SK-N-MC (cell line): Measurements from ENCODE around the gene CCDC50.

Experiments used
- DNase-seq: peaks from one replicate; pipeline ENCODE4 v3.0.0-alpha.2; 2011; ENCODE audit warnings: low read depth, low spot score
- H3K27ac ChIP-seq: fragments of 200-600 bp; sonication (generic); 2 replicates; pipeline ENCODE4 v1.5.1; 2016; ENCODE audit warnings: mixed run types
- H3K36me3 ChIP-seq: fragments of 200-600 bp; sonication (generic); 2 replicates; pipeline ENCODE4 v1.6.1; 2017; ENCODE audit warnings: antibody characterized with exemption, low read length, mixed read lengths; ENCODE audit not compliant: insufficient read depth
- H3K4me3 ChIP-seq: fragments of 200-600 bp; sonication (generic); 2 replicates; pipeline ENCODE4 v1.5.1; 2016
- H3K9ac ChIP-seq: fragments of 200-600 bp; sonication (generic); 2 replicates; pipeline ENCODE4 v1.8.0; 2017; ENCODE audit warnings: mixed run types, mixed read lengths; ENCODE audit not compliant: insufficient read length
- H3K9me3 ChIP-seq: fragments of 200-600 bp; sonication (generic); 2 replicates; pipeline ENCODE4 v1.6.1; 2017; ENCODE audit warnings: low read depth, mild to moderate bottlenecking, antibody characterized with exemption, low read length, moderate library complexity, mixed read lengths
- EZH2 ChIP-seq: fragments of 200-600 bp; sonication (generic); IDR thresholded peaks from one replicate; pipeline ENCODE4 v1.6.1; 2017; ENCODE audit warnings: antibody characterized with exemption
- FOXP2 ChIP-seq: optimal IDR thresholded peaks from 2 replicates; pipeline ENCODE3; 2011; ENCODE audit warnings: mild to moderate bottlenecking, moderate library complexity; ENCODE audit not compliant: insufficient read depth; ENCODE audit errors: extremely low read length, control extremely low read depth
- POLR2AphosphoS5 ChIP-seq: IDR thresholded peaks from 2 replicates; pipeline ENCODE4 v1.6.1; 2012; ENCODE audit warnings: mild to moderate bottlenecking, low read depth, low read length, borderline replicate concordance

Gene CCDC50

DNA sequence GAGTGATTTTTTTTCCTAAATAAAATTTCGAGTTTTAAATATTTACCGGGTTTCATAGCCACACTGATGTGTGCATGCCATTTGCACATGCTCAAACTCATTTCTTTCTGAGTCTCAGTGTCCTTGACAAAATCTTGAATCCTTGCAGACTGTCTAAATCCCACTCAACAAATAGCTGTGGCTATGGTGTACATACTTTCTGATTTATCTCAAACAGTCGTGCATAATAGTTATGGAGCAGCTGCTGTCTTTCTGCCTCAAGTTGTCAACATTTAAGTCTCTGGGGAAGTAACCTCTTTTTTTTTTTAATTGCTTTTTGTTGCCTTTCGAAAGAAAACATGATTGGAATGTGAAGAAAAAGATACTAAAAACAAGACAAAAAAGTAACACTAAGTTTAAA lies 53.9 kb downstream of the CCDC50 start:
- peaks cover 45% of the 10 kb centered on the region for H3K36me3 ChIP-seq

DNA sequence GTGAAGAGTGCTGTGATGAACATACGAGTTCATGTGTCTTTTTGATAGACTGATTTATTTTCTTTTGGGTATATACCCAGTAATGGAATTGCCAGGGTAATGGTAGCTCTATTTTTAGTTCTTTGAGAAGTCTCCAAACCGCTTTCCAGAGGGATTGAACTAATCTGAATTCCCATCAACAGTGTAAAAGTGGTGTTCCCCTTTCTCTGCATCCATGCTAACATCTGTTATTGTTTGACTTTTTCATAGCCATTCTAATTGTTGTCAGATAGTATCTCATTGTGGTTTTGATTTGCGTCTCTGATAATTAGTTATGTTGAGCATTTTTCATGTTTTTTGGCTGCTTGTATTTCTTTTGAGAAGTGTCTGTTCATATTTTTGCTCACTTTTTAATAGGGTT lies 55.9 kb downstream of the CCDC50 start:
- Histone ChIP-seq H3K27ac (no peak overlapping the region), H3K9ac (no peak overlapping the region), H3K4me3 (no peak overlapping the region), H3K36me3 (peaks cover 45% of the 10 kb centered on the region), H3K9me3 (no peaks in the 10 kb centered on the region)
- DNase-seq = no peak
- no peak for TF ChIP-seq EZH2
- TF ChIP-seq FOXP2 = no peak
- TF ChIP-seq POLR2AphosphoS5 = no peak

More for the DNA sequence above, 53.9 kb downstream of the CCDC50 start:
- peak overlapping the region; percentile 28; the same call in 1 of the 2 replicates for H3K27ac ChIP-seq
- DNase-seq = no peak
- no peak for TF ChIP-seq EZH2
- no peak overlapping the region for H3K4me3 ChIP-seq
- no peak overlapping the region for H3K9ac ChIP-seq
- H3K9me3 ChIP-seq = no peaks in the 10 kb centered on the region

- TF ChIP-seq POLR2AphosphoS5 (no peak), EZH2 (no peak), FOXP2 (no peak)
- no peak overlapping the region for H3K4me3 ChIP-seq
- no peaks in the 10 kb centered on the region for H3K9me3 ChIP-seq
- no peak overlapping the region for H3K9ac ChIP-seq
- DNase-seq = no peak
- H3K36me3 ChIP-seq = peaks cover 23% of the 10 kb centered on the region
- no peak overlapping the region for H3K27ac ChIP-seq
These were observed 58.4 kb downstream of the CCDC50 start for GRCh38 chr3:191387441-191388077.

GRCh38 chr3:191388823-191389222 lies 59.6 kb downstream of the CCDC50 start:
- Histone ChIP-seq H3K9ac (no peak overlapping the region), H3K27ac (no peak overlapping the region), H3K4me3 (no peak overlapping the region), H3K36me3 (peaks cover 13% of the 10 kb centered on the region; the same call in 1 of the 2 replicates), H3K9me3 (no peaks in the 10 kb centered on the region)
- no peak for DNase-seq
- TF ChIP-seq FOXP2 (no peak), POLR2AphosphoS5 (no peak), EZH2 (no peak)

DNA sequence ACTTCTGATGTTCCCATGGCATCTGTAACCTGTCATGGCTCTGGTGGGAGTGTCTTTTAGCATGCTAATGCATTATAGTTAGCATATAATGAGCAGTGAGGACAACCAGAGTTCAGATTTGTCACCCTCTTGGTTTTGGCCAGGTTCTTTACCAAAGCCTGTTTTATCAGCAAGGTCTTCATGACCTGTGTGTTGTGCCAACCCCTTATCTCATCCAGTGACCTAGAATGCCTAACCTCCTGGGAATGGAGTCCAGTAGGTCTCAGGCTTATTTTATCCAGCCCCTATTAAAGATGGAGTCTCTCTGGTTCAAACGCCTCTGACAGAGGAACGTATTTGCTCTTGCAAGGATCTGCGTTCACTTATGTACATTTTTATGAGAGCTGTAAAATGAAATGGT lies 61.4 kb downstream of the CCDC50 start:
- DNase-seq = no peak
- TF ChIP-seq EZH2 = no peak
- TF ChIP-seq POLR2AphosphoS5 = no peak
- TF ChIP-seq FOXP2 = no peak

GRCh38 chr3:191391861-191392808 lies 62.9 kb downstream of the CCDC50 start:
- DNase-seq = no peak

More for the DNA sequence above, 61.4 kb downstream of the CCDC50 start:
- H3K27ac ChIP-seq = no peak overlapping the region
- no peak overlapping the region for H3K4me3 ChIP-seq
- no peaks in the 10 kb centered on the region for H3K9me3 ChIP-seq
- peaks cover 11% of the 10 kb centered on the region; the same call in 1 of the 2 replicates for H3K36me3 ChIP-seq
- no peak overlapping the region for H3K9ac ChIP-seq

GRCh38 chr3:191393146-191393545 lies 64.0 kb downstream of the CCDC50 start:
- H3K27ac ChIP-seq = no peak overlapping the region
- no peaks in the 10 kb centered on the region for H3K9me3 ChIP-seq
- H3K36me3 ChIP-seq = peaks cover 11% of the 10 kb centered on the region; the same call in 1 of the 2 replicates
- H3K4me3 ChIP-seq = no peak overlapping the region
- no peak overlapping the region for H3K9ac ChIP-seq
- no peak for TF ChIP-seq FOXP2
- no peak for TF ChIP-seq EZH2
- no peak for TF ChIP-seq POLR2AphosphoS5
- no peak for DNase-seq

More at GRCh38 chr3:191391861-191392808, 62.9 kb downstream of the CCDC50 start:
- Histone ChIP-seq H3K36me3 (peaks cover 11% of the 10 kb centered on the region; the same call in 1 of the 2 replicates), H3K9me3 (no peaks in the 10 kb centered on the region), H3K4me3 (0 out of 2 replicates have a peak overlapping the region, but pooled peaks have one; percentile 7), H3K27ac (peak overlapping the region; percentile 68; the same call in 1 of the 2 replicates), H3K9ac (no peak overlapping the region)
- no peak for TF ChIP-seq FOXP2
- no peak for TF ChIP-seq POLR2AphosphoS5
- TF ChIP-seq EZH2 = no peak

- TF ChIP-seq FOXP2 = no peak
- no peak for TF ChIP-seq POLR2AphosphoS5
- TF ChIP-seq EZH2 = no peak
These were observed 68.6 kb downstream of the CCDC50 start for GRCh38 chr3:191397771-191398170.

More at GRCh38 chr3:191397771-191398170, 68.6 kb downstream of the CCDC50 start:
- Histone ChIP-seq H3K4me3 (no peak overlapping the region), H3K36me3 (peaks cover 7% of the 10 kb centered on the region; the same call in 1 of the 2 replicates), H3K9me3 (no peaks in the 10 kb centered on the region), H3K27ac (no peak overlapping the region), H3K9ac (no peak overlapping the region)
- DNase-seq = no peak
